SU-DHL-6 (cell line): ENCODE data around the gene KDM3B.
A peak's percentile ranks its signal among the peaks of the same experiment; 100 is the strongest.

ENCODE experiments used
- H2AFZ ChIP-seq: fragments of 200-600 bp; sonication (generic); 2 replicates; pipeline ENCODE4 v1.6.1; 2014; ENCODE audit warnings: low read depth, mild to moderate bottlenecking, moderate library complexity, mixed read lengths, antibody characterized with exemption, low read length; ENCODE audit not compliant: severe bottlenecking
- H3F3A ChIP-seq: fragments of 200-600 bp; shearing (Covaris generic); 2 replicates; pipeline ENCODE4 v1.6.0; 2016; ENCODE audit warnings: antibody characterized with exemption, mild to moderate bottlenecking; ENCODE audit not compliant: insufficient read depth
- H3K27ac ChIP-seq: fragments of 200-600 bp; sonication (generic); 2 replicates; pipeline ENCODE4 v1.5.1; 2016; ENCODE audit warnings: low read depth, mild to moderate bottlenecking, low read length, moderate library complexity, mixed read lengths
- H3K27me3 ChIP-seq: fragments of 200-600 bp; sonication (generic), shearing (Covaris generic); 2 replicates; pipeline ENCODE4 v1.6.0; 2014; ENCODE audit warnings: mild to moderate bottlenecking, low read length
- H3K36me3 ChIP-seq: fragments of 200-600 bp; sonication (generic); 2 replicates; pipeline ENCODE4 v1.6.1; 2014; ENCODE audit warnings: mild to moderate bottlenecking, low read length, mixed read lengths
- H3K4me2 ChIP-seq: fragments of 300-600, 200-600 bp; shearing (Covaris generic), sonication (generic); 2 replicates; pipeline ENCODE4 v1.6.0; 2014; ENCODE audit warnings: low read length, low read depth, mild to moderate bottlenecking; ENCODE audit not compliant: poor library complexity, severe bottlenecking
- H3K4me3 ChIP-seq: fragments of 200-600 bp; sonication (generic); 2 replicates; pipeline ENCODE4 v1.5.1; 2014; ENCODE audit warnings: antibody characterized with exemption, low read length, mild to moderate bottlenecking, mixed read lengths; ENCODE audit not compliant: insufficient read depth, poor library complexity, severe bottlenecking
- H3K79me2 ChIP-seq: fragments of 200-600 bp; sonication (generic); 2 replicates; pipeline ENCODE4 v1.6.1; 2014; ENCODE audit warnings: mild to moderate bottlenecking, low read length, moderate library complexity; ENCODE audit not compliant: insufficient read depth
- H3K9ac ChIP-seq: fragments of 200-600 bp; sonication (generic); 2 replicates; pipeline ENCODE4 v1.7.0; 2014; ENCODE audit warnings: mild to moderate bottlenecking, low read length
- H3K9me2 ChIP-seq: fragments of 200-600 bp; sonication (generic); replicated peaks from 2 replicates; pipeline ENCODE4 v1.6.1; 2014; ENCODE audit warnings: low read length; ENCODE audit not compliant: insufficient read depth
- H3K9me3 ChIP-seq: fragments of 200-600 bp; sonication (generic); 2 replicates; pipeline ENCODE4 v1.6.1; 2014; ENCODE audit warnings: low read length, mixed read lengths; ENCODE audit not compliant: insufficient read depth
- H4K20me1 ChIP-seq: fragments of 200-600 bp; sonication (generic); 2 replicates; pipeline ENCODE4 v1.6.1; 2014; ENCODE audit warnings: low read depth, mild to moderate bottlenecking, antibody characterized with exemption, low read length, moderate library complexity, mixed read lengths
- CTCF ChIP-seq: fragments of 200-600 bp; sonication (generic); IDR thresholded peaks from one replicate; pipeline ENCODE4 v1.5.1; 2017; ENCODE audit warnings: antibody characterized with exemption, mild to moderate bottlenecking, low read length, moderate library complexity; ENCODE audit not compliant: insufficient read depth, poor library complexity, severe bottlenecking
- EZH2phosphoT487 ChIP-seq: fragments of 200-600 bp; sonication (generic), shearing (Covaris generic); conservative IDR thresholded peaks from 2 replicates; pipeline ENCODE4 v1.6.1; 2018; ENCODE audit warnings: mild to moderate bottlenecking, antibody characterized with exemption, low read length, moderate library complexity, mixed read lengths

KDM3B gene

DNA sequence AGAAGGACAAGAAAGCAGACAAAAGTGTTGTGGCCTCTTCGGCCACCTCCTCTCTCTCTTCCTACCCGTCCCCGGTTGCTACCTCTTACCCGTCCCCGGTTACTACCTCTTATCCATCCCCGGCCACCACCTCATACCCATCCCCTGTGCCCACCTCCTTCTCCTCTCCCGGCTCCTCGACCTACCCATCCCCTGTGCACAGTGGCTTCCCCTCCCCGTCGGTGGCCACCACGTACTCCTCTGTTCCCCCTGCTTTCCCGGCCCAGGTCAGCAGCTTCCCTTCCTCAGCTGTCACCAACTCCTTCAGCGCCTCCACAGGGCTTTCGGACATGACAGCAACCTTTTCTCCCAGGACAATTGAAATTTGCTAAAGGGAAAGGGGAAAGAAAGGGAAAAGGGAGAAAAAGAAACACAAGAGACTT, 115.2 kb downstream of the KDM3B start:
- peaks cover 13% of the 10 kb centered on the region for H3F3A ChIP-seq
- H3K27ac ChIP-seq = no peak overlapping the region
- no peak overlapping the region for H2AFZ ChIP-seq
- H3K9me2 ChIP-seq = no peaks in the 10 kb centered on the region
- no peaks in the 10 kb centered on the region for H3K79me2 ChIP-seq
- H3K4me2 ChIP-seq = no peak overlapping the region
- H3K27me3 ChIP-seq = no peaks in the 10 kb centered on the region
- H3K4me3 ChIP-seq = no peak overlapping the region
- no peaks in the 10 kb centered on the region for H3K9me3 ChIP-seq
- TF ChIP-seq CTCF (no peak), EZH2phosphoT487 (no peak)
- H3K36me3 ChIP-seq = no peaks in the 10 kb centered on the region; the same call in 1 of the 2 replicates
- peaks cover 6% of the 10 kb centered on the region; the same call in 1 of the 2 replicates for H4K20me1 ChIP-seq
- H3K9ac ChIP-seq = no peak overlapping the region

GRCh38 chr5:138468133-138468965, 115.9 kb downstream of the KDM3B start:
- H3K79me2 ChIP-seq = no peaks in the 10 kb centered on the region
- H2AFZ ChIP-seq = no peak overlapping the region
- no peaks in the 10 kb centered on the region; the same call in 1 of the 2 replicates for H3K36me3 ChIP-seq
- H3K9me3 ChIP-seq = no peaks in the 10 kb centered on the region
- peaks cover 13% of the 10 kb centered on the region for H3F3A ChIP-seq
- no peak for TF ChIP-seq CTCF
- TF ChIP-seq EZH2phosphoT487 = no peak
- H3K27ac ChIP-seq = no peak overlapping the region
- no peaks in the 10 kb centered on the region for H3K9me2 ChIP-seq
- H3K9ac ChIP-seq = no peak overlapping the region
- peaks cover 6% of the 10 kb centered on the region; the same call in 1 of the 2 replicates for H4K20me1 ChIP-seq
- H3K4me2 ChIP-seq = peak overlapping the region; percentile 18
- no peaks in the 10 kb centered on the region for H3K27me3 ChIP-seq
- no peak overlapping the region for H3K4me3 ChIP-seq

GRCh38 chr5:138468966-138469539, 116.6 kb downstream of the KDM3B start:
- TF ChIP-seq EZH2phosphoT487 (no peak), CTCF (no peak)
- Histone ChIP-seq H2AFZ (no peak overlapping the region), H3K79me2 (no peaks in the 10 kb centered on the region), H3F3A (peaks cover 13% of the 10 kb centered on the region), H3K9me3 (no peaks in the 10 kb centered on the region), H3K9me2 (no peaks in the 10 kb centered on the region), H3K4me3 (no peak overlapping the region), H4K20me1 (peaks cover 6% of the 10 kb centered on the region; the same call in 1 of the 2 replicates), H3K4me2 (no peak overlapping the region), H3K27ac (no peak overlapping the region), H3K27me3 (no peaks in the 10 kb centered on the region), H3K9ac (no peak overlapping the region), H3K36me3 (no peaks in the 10 kb centered on the region; the same call in 1 of the 2 replicates)
